Nephron (organoid): ENCODE data around the gene NMNAT1.

Experiments
- H3K27ac Mint-ChIP-seq, 3 experiments: 2 replicates each; pipeline ENCODE4 v1.8.0; 2020; ENCODE audit warnings: mixed read lengths in 3 of 3, mild to moderate bottlenecking in 2 of 3, moderate library complexity in 1 of 3
- H3K27me3 Mint-ChIP-seq: 2 replicates; pipeline ENCODE4 v1.8.0; 2021; ENCODE audit warnings: low read depth, mild to moderate bottlenecking, moderate library complexity, mixed read lengths
- H3K36me3 Mint-ChIP-seq: 2 replicates; pipeline ENCODE4 v1.8.0; 2020; ENCODE audit warnings: low read depth, mixed read lengths
- H3K4me1 Mint-ChIP-seq: 2 replicates; pipeline ENCODE4 v1.8.0; 2020; ENCODE audit warnings: mixed read lengths
- H3K4me3 Mint-ChIP-seq, 3 experiments: 2 replicates each; pipeline ENCODE4 v1.8.0; 2020; ENCODE audit warnings: mild to moderate bottlenecking in 3 of 3, mixed read lengths in 3 of 3, moderate library complexity in 2 of 3
- H3K9me3 Mint-ChIP-seq: 2 replicates; pipeline ENCODE4 v1.8.0; 2020; ENCODE audit warnings: mixed read lengths
- CTCF ChIP-seq, 3 experiments: fragments of 200-600 bp; sonication (generic); IDR thresholded peaks; one replicate each; pipeline ENCODE4 v1.5.0; 2021; ENCODE audit warnings: antibody characterized with exemption in 3 of 3; ENCODE audit not compliant: unreplicated experiment in 3 of 3

The NMNAT1 gene

GRCh38 chr1:9942939-9943788 lies at the start of gene NMNAT1, which contains the start of gene LZIC:
Gene NMNAT1, plus strand, starts transcription at chr1:9943475. Its CDS starts 28,599 bp downstream, at chr1:9972074.
Gene LZIC, minus strand, starts transcription at chr1:9943391. Its CDS starts 6,772 bp downstream, at chr1:9936619.
- Mint-ChIP-seq H3K4me3 (peak within 1 kb of the TSS; percentile 93 to 99 (median 99)), H3K36me3 (peaks cover 16% of the 10 kb centered on the region), H3K4me1 (peaks cover 12% of the 10 kb centered on the region), H3K9me3 (no peaks in the 10 kb centered on the region), H3K27me3 (no peaks in the 10 kb centered on the region), H3K27ac (peak within 1 kb of the TSS; percentile 82 to 99 (median 97))
- no peak for TF ChIP-seq CTCF (IDR thresholded peaks at IDR 0.05; ENCODE audit: unreplicated experiment in 3 of 3)

- H3K27ac Mint-ChIP-seq = peak overlapping the region; percentile 48 to 93 (median 80)
- peaks cover 5% of the 10 kb centered on the region for H3K27me3 Mint-ChIP-seq
- TF ChIP-seq CTCF (IDR thresholded peaks at IDR 0.05; ENCODE audit: unreplicated experiment in 3 of 3) = no peak
- no peaks in the 10 kb centered on the region for H3K9me3 Mint-ChIP-seq
- peaks cover 42% of the 10 kb centered on the region for H3K4me1 Mint-ChIP-seq
- H3K4me3 Mint-ChIP-seq = no peak overlapping the region
- peaks cover 3% of the 10 kb centered on the region for H3K36me3 Mint-ChIP-seq
These were observed 49.2 kb upstream of the NMNAT1 start for GRCh38 chr1:9894115-9894514.

DNA sequence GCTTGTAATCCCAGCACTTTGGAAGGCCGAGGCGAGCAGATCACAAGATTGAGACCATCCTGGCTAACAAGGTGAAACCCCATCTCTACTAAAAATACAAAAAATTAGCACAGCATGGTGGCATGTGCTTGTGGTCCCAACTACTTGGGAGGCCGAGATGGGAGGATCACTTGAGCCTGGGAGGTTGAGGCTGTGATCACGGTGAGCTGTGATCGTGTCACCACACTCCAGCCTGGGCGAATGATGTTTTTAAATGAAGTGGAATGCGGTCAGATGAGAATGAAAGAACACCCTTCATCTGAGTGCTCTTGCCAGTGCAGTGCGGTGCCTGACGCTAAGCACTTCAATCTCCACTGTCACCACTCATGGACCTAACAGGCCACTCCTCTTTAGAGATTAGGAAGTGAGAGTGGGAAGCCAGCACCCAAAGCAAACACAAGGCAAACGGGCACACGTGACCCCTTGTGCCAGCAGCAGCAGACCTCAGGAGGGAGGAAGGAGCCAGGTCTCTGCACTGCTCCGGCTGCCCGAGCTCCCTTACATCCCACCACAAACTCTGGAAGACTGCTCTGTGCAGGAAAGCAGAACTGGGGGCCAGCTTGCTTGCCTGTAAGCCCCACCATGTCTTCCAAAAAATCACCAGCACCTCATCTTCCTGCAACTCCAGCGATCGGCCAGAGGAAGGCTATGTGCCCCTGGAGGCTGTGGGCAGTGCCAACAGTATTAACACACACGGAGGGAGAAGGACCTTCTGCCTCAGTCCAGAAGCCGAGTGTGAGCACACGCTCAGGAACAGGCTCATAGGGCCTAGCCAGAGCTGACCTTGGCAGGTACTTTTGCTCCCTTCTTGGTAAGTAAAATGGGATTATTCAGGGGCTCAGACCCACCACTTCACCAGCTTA lies 42.9 kb upstream of the NMNAT1 start:
- Mint-ChIP-seq H3K9me3 (no peaks in the 10 kb centered on the region), H3K27ac (peak overlapping the region in 2 of 3 experiments; percentile 38 to 57), H3K4me3 (no peak overlapping the region), H3K36me3 (peaks cover 3% of the 10 kb centered on the region), H3K27me3 (no peaks in the 10 kb centered on the region), H3K4me1 (peaks cover 25% of the 10 kb centered on the region)
- no peak for TF ChIP-seq CTCF (IDR thresholded peaks at IDR 0.05; ENCODE audit: unreplicated experiment in 3 of 3)

- H3K36me3 Mint-ChIP-seq = no peaks in the 10 kb centered on the region
- no peaks in the 10 kb centered on the region for H3K27me3 Mint-ChIP-seq
- H3K9me3 Mint-ChIP-seq = no peaks in the 10 kb centered on the region
- TF ChIP-seq CTCF (IDR thresholded peaks at IDR 0.05; ENCODE audit: unreplicated experiment in 3 of 3) = no peak
- no peak overlapping the region for H3K4me3 Mint-ChIP-seq
- H3K4me1 Mint-ChIP-seq = peaks cover 26% of the 10 kb centered on the region
- peak overlapping the region in 1 of 3 experiments; percentile 4 for H3K27ac Mint-ChIP-seq
These were observed 41.9 kb upstream of the NMNAT1 start for GRCh38 chr1:9901148-9902059.

- no peaks in the 10 kb centered on the region for H3K27me3 Mint-ChIP-seq
- no peaks in the 10 kb centered on the region for H3K36me3 Mint-ChIP-seq
- peaks cover 30% of the 10 kb centered on the region for H3K4me1 Mint-ChIP-seq
- no peak for TF ChIP-seq CTCF (IDR thresholded peaks at IDR 0.05; ENCODE audit: unreplicated experiment in 3 of 3)
- no peak overlapping the region for H3K4me3 Mint-ChIP-seq
- no peaks in the 10 kb centered on the region for H3K9me3 Mint-ChIP-seq
- H3K27ac Mint-ChIP-seq = no peak overlapping the region
These were observed 41.2 kb upstream of the NMNAT1 start for GRCh38 chr1:9902060-9902452.
